Ovary (tissue), 10 donors: ENCODE measurements around the gene TMED6. TPM values are rescaled to one million over a fixed set of nuclear protein-coding genes. Genes with fewer than 3 reads are reported as not detected.

ENCODE experiments used
- DNase-seq, 5 donors: peaks; one replicate each; pipeline ENCODE4 v3.0.0-alpha.2; 2019 to 2020
- H3K27ac ChIP-seq, 2 donors: fragments of 200-600 bp; one replicate each; pipeline versions ENCODE4 v1.5.1 to v1.8.0; 2019 to 2022
- H3K27me3 ChIP-seq: fragments of 200-600 bp; one replicate; pipeline ENCODE4 v1.8.0; 2022
- H3K36me3 ChIP-seq: fragments of 200-600 bp; sonication (generic); one replicate; pipeline ENCODE4 v1.5.1; 2019
- H3K4me1 ChIP-seq: one replicate; pipeline ENCODE4 v1.8.1; 2013; ENCODE audit warnings: mild to moderate bottlenecking, moderate library complexity; ENCODE audit not compliant: insufficient read depth
- H3K4me3 ChIP-seq: fragments of 200-600 bp; sonication (generic); one replicate; pipeline ENCODE4 v1.5.1; 2017
- H3K9me3 ChIP-seq, 2 donors: fragments of 200-600 bp in 1 of 2; sonication (generic) in 1 of 2; one replicate each; pipeline versions ENCODE4 v1.5.1 to v1.8.1; 2013 to 2019; ENCODE audit warnings: mild to moderate bottlenecking in 1 of 2, moderate library complexity in 1 of 2
- EP300 ChIP-seq: sonication (generic); formaldehyde crosslinking; IDR thresholded peaks from one replicate; pipeline ENCODE4 v1.6.1; 2017; ENCODE audit warnings: antibody characterized with exemption
- POLR2A ChIP-seq: fragments of 450-650 bp; IDR thresholded peaks from one replicate; pipeline ENCODE4 v1.6.1; 2017; ENCODE audit warnings: antibody characterized with exemption, mild to moderate bottlenecking, moderate library complexity
- WGBS, 3 donors: extraction: QIAGEN DNeasy Blood & Tissue Kit in 1 of 3; methylation state at CpG; one replicate each; pipeline versions ENCODE4 v1.1.5 to v1.1.7; 2013 to 2017; 5-methylcytosine and 5-hydroxymethylcytosine counted together
- intact Hi-C, 4 donors: fragments of 100-400 bp; cut with DNase I; formaldehyde crosslinking; loops; one replicate each; pipeline versions ENCODE4 v1.11.0 to v1.15.1; 2022 to 2023
- long read RNA-seq, 3 donors: library from polyadenylated mRNA in 2 of 3; unstranded in 2 of 3; transcript quantifications; one replicate each; pipeline ENCODE4 v2.0.0 and lab custom pipeline, GENCODE V29; 2021 to 2026
- polyA plus RNA-seq, 2 donors: library from polyadenylated mRNA; stranded (reverse); fragments of 200-250 nt in 1 of 2; fragments of 350-450 nt in 1 of 2; fragmentation: Illumina TruSeq in 1 of 2; extraction: RNeasy Lipid Tissue Mini Kit (QIAGEN cat#74804) in 1 of 2; gene quantifications; one replicate each; pipeline ENCODE4 v1.2.3, GENCODE V29; 2013 to 2014
- total RNA-seq, 7 donors: library from RNA; depleted of rRNA in 2 of 7; stranded (reverse); fragments of >200 nt in 2 of 7; fragmentation: NEBNext Ultra II Directional in 3 of 7; extraction: Animal tissue kit (Norgen Biotek cat#: 25700) in 3 of 7; gene quantifications; one replicate each; pipeline versions ENCODE4 v1.1.0 to v1.2.4, GENCODE V29; 2016 to 2023
- TF ChIP-seq, protein P1 (sequence below), 3 donors: fragments of 450-650 bp in 2 of 3; fragments of 200-600 bp in 1 of 3; IDR thresholded peaks; one replicate each; pipeline versions ENCODE4 v1.5.1 to v1.8.0; 2016 to 2022; ENCODE audit warnings: antibody characterized with exemption in 3 of 3, mild to moderate bottlenecking in 1 of 3
- donor health status: DM: no; HTN: no; CAD: no; lungs with moderate emphysema.
- donor health status: DM: no; HTN: no; CAD: no.
- donor health status: Bipolar disorder and iron deficiency.
- donor health status: DM: yes; HTN: yes; CAD: no.
- donor health status: DM: no; HTN: no; CAD: no.
- donor health status: DM: yes; HTN: yes; CAD: no.

TMED6 gene
- total RNA-seq (1 to 10 TPM in 2 of 7 donors, under 1 TPM in 4, not detected in 1; 0.51 to 4.9 (median 0.66) TPM), polyA plus RNA-seq (not detected)
- long read RNA-seq, donor 1: 0 reads
- long read RNA-seq, donor 2: 0 reads
- long read RNA-seq, donor 3: 0 reads

DNA sequence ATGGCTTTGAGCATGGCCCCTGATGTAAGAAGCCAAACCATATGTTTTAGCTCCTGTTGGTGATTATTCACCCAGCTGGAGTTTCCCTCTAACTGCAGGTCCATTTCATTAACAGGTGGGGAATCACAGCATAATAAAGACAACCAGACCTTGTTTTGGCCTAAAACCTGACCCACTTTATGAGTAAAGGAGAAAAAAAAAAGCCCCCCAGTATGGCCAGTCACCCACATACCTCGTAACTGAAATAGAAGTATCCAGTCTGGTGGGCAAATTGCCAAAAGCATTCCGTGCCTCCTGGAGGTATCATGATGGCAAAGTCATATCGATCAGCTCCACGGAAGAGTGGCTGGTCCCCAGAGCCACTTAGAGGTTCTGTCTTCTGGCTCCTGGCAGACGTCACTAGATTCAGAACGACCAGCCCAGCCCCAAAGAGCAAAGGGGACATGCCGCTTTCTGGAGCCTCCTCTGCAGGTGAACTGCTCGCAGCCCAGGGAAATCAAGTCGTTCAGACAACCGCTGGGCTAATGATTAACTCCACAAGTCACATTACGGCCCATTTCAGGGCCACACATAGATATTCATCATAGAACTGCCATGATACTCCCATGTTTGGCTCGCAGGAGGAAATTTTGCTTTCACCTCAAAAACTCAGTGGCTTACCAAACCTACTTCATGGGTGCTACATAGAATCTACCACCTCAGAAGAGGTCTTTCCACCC, at the start of gene TMED6:
Gene TMED6 (minus strand): TSS at position 478 of the 719 bp plus-strand sequence. CDS start 33 bp downstream, at position 445.
- DNase-seq: no peak
- WGBS, 3 donors: 83 to 88% (median 86%) methylated on average over 12 of the region's 12 CpGs
- H3K27me3 ChIP-seq: no peaks in the 10 kb centered on the region
- no peaks in the 10 kb centered on the region for H3K36me3 ChIP-seq
- H3K4me1 ChIP-seq: no peaks in the 10 kb centered on the region
- TF ChIP-seq, protein P1, sequence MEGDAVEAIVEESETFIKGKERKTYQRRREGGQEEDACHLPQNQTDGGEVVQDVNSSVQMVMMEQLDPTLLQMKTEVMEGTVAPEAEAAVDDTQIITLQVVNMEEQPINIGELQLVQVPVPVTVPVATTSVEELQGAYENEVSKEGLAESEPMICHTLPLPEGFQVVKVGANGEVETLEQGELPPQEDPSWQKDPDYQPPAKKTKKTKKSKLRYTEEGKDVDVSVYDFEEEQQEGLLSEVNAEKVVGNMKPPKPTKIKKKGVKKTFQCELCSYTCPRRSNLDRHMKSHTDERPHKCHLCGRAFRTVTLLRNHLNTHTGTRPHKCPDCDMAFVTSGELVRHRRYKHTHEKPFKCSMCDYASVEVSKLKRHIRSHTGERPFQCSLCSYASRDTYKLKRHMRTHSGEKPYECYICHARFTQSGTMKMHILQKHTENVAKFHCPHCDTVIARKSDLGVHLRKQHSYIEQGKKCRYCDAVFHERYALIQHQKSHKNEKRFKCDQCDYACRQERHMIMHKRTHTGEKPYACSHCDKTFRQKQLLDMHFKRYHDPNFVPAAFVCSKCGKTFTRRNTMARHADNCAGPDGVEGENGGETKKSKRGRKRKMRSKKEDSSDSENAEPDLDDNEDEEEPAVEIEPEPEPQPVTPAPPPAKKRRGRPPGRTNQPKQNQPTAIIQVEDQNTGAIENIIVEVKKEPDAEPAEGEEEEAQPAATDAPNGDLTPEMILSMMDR (IDR thresholded peaks at IDR 0.05): no peak
- TF ChIP-seq EP300: no peak
- TF ChIP-seq POLR2A: no peak
- H3K27ac ChIP-seq: no peak within 1 kb of the TSS
- no peaks in the 10 kb centered on the region for H3K9me3 ChIP-seq
- intact Hi-C loops: no loop called here
- no peak within 1 kb of the TSS for H3K4me3 ChIP-seq

DNA sequence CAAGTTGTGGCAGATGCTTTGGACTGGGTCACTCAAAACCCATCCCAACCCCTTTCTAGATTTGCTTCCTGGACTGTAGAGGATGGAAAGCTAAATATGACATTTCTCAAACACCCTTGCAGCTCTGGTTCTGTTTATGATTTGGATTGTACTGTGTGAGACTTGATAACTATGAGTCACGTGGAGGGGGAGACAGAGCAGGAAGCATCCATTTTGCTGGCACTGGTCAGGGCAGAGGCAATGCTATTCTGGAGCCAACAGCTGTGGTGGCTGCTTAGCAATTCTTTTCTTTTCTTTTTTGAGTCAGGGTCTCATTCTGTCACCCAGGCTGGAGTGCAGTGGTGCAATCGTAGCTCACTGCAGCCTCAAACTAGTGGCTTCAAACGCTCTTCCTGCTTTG, 47.8 kb upstream of the TMED6 start:
- Histone ChIP-seq H3K27me3 (no peaks in the 10 kb centered on the region), H3K4me1 (peaks cover 12% of the 10 kb centered on the region), H3K4me3 (no peak overlapping the region), H3K9me3 (no peaks in the 10 kb centered on the region), H3K36me3 (no peaks in the 10 kb centered on the region), H3K27ac (no peak overlapping the region)
- TF ChIP-seq EP300: no peak
- DNase-seq: no peak
- WGBS, 3 donors: 51 to 63% (median 55%) methylated on average over 3 of the region's 3 CpGs
- intact Hi-C loops: loop anchor here (5.0 to 10.0 kb wide), 6 partner anchors 85 to 525 kb away; partner anchors contain the start of genes NOB1 (in 3 of the 4) and NFAT5 (in 1 of the 4)

DNA sequence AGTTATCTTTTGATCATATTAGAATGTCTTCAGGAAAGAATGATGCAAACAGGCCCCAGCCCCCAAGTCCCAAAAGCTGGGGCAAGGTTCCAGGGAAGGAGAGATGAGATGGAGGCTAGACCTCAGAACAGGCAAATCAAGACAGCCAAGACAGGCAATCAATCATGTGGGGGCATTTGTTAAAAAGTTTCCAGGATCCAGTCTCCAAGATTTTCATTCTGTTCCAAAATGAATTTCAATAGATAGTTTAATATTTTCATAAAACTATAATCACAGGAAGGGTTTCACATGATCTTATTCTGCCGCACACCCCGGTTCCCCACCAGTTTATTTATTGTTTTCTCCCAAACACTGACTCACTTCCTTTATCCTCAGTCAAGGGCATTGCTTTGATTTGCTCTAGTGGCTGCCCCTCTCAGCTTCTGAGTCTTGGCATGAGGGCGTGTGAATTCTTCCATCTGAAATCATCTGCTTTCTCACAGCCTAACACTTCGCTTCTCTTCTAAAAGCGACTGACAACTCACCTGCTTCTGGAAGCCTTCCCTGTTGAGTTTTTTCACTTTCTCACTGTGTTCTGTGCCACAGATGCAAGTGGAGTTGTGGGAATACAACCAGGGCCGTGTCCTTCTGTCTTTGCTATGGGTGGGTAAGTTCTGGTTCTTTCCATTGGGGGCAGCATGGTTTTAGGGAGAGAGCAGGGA, 46.4 kb upstream of the TMED6 start:
- 4 to 11% (median 4%) methylated on average over 6 of the region's 6 CpGs for WGBS, 3 donors
- peak overlapping the region in 1 of 2 donors; percentile 45 for H3K27ac ChIP-seq

DNA sequence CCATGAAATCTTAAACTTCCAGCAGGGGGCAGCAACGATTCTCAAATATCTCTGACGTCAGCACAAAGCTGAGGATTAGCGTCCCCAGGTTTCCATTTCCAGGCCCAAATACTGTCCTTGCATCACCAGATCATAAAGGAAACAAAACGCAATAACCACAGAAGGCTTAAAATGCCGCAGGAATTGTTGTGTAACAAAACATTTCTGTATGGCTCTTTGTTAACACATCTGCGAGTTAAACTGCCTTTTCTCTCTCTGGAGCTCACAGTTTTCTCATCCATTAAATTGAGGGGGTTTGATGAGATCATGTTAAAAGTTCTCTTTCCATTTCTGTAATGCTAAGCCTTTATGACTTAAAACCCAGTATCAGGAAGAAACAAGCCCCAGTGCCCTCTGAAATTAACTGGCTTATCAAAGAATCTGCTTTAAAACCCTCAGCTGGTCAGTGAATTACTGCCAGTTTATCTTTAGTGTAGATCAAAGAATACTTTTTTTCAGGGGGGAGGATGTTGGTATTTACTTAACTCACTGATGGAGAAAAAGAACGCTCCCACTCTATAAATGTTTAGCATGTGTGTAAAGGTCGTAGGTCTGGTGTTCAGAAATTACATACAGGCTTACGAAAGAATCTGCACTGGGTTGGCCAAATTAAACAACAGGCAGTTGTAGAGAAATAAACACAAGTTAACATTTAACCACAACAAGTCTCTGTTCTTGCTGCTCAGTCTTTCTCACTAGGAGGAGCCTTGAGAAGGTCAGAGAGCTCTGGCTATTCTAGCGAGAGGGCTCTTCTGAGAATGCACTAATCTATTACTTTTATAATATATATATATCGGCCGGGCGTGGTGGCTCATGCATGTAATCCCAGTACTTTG, 44.8 kb upstream of the TMED6 start:
- H3K9me3 ChIP-seq: no peaks in the 10 kb centered on the region
- peak overlapping the region; percentile 35 to 79 for H3K27ac ChIP-seq
- no peak overlapping the region for H3K4me3 ChIP-seq
- H3K4me1 ChIP-seq: peaks cover 8% of the 10 kb centered on the region
- TF ChIP-seq EP300: no peak
- no peak for TF ChIP-seq POLR2A
- TF ChIP-seq, protein P1 (IDR thresholded peaks at IDR 0.05): peak; percentile 70 to 87 (median 83)
- H3K27me3 ChIP-seq: no peaks in the 10 kb centered on the region
- intact Hi-C loops: loop anchor here (5.0 to 10.0 kb wide), 6 partner anchors 88 to 528 kb away; partner anchors contain the start of genes NOB1 (in 3 of the 4) and NFAT5 (in 1 of the 4)
- WGBS, 3 donors: 6 to 22% (median 6%) methylated on average over 13 of the region's 13 CpGs
- no peaks in the 10 kb centered on the region for H3K36me3 ChIP-seq
- DNase-seq: peak; percentile 52 to 88 (median 68)

More for the DNA sequence above, 46.4 kb upstream of the TMED6 start:
- no peaks in the 10 kb centered on the region for H3K36me3 ChIP-seq
- no peaks in the 10 kb centered on the region for H3K27me3 ChIP-seq
- no peak overlapping the region for H3K4me3 ChIP-seq
- peaks cover 8% of the 10 kb centered on the region for H3K4me1 ChIP-seq
- intact Hi-C loops: loop anchor here (5.0 to 10.0 kb wide), 6 partner anchors 87 to 527 kb away; partner anchors contain the start of genes NOB1 (in 3 of the 4) and NFAT5 (in 1 of the 4)
- peak in 4 of 5 donors; percentile 46 to 72 (median 54) for DNase-seq
- TF ChIP-seq POLR2A (no peak), EP300 (no peak)
- TF ChIP-seq, protein P1 (IDR thresholded peaks at IDR 0.05): peak; percentile 28 to 69 (median 69)
- no peaks in the 10 kb centered on the region for H3K9me3 ChIP-seq
